ENCODE measurements around the gene GRAMD1A.
A peak's percentile ranks its signal among the peaks of the same experiment; 100 is the strongest.

Gene GRAMD1A

GRCh38 chr19:35048911-35049411 lies 48.8 kb downstream of the GRAMD1A start:
- no peaks in the 10 kb centered on the region for H3K36me3 ChIP-seq (ENCODE audit: control insufficient read depth in 2 of 2, insufficient read depth in 1 of 2, low read length in 2 of 2)
- POLR2A ChIA-PET: no interaction called here
- no peaks in the 10 kb centered on the region for H3K9me3 ChIP-seq (ENCODE audit: control insufficient read depth, insufficient read depth, low read depth, low read length)
- CTCF ChIA-PET: interaction anchor here (0.6 to 9.6 kb wide), 15 partner anchors 7 to 253 kb away, joined by 3 to 193 read pairs (median 5); partner anchors contain the start of genes FXYD1 and LGI4
- peaks cover 6% of the 10 kb centered on the region; the same call in 1 of the 2 replicates for H3K4me1 ChIP-seq (ENCODE audit: control insufficient read depth, insufficient read depth, low read length)
- no peak overlapping the region for H3K27ac ChIP-seq (ENCODE audit: extremely low read depth, low read depth, low read length)
- no peak overlapping the region for H3K4me3 ChIP-seq (ENCODE audit: low read depth, low read length)
- TF ChIP-seq GLI4 (tag by site-specific recombination; IDR thresholded peaks at IDR 0.05) (no peak), GLIS2 (tag by site-specific recombination; IDR thresholded peaks at IDR 0.05) (peak; percentile 54; the same call in 1 of the 2 replicates), ZNF2 (tag by site-specific recombination; IDR thresholded peaks at IDR 0.05) (no peak), ZBTB10 (tag by site-specific recombination; IDR thresholded peaks at IDR 0.05) (no peak), ZIC2 (tag by site-specific recombination; IDR thresholded peaks at IDR 0.05) (peak; percentile 99), ZBTB1 (tag by site-specific recombination; IDR thresholded peaks at IDR 0.05) (no peak), ZBTB48 (tag by site-specific recombination; IDR thresholded peaks at IDR 0.05) (0 out of 2 replicates have a peak, but pooled peaks have one; percentile 10), ZBTB17 (tag by site-specific recombination; IDR thresholded peaks at IDR 0.05) (no peak), ZNF292 (tag by site-specific recombination; IDR thresholded peaks at IDR 0.05; ENCODE audit: borderline replicate concordance, low read depth) (no peak), OSR2 (tag by site-specific recombination; IDR thresholded peaks at IDR 0.05) (no peak), PRDM10 (tag by site-specific recombination; IDR thresholded peaks at IDR 0.05) (peak; percentile 76), ZNF335 (tag by site-specific recombination; conservative IDR thresholded peaks at IDR 0.05) (no peak), ZNF776 (tag by site-specific recombination; IDR thresholded peaks at IDR 0.05; ENCODE audit: borderline replicate concordance) (no peak), ZNF600 (tag by site-specific recombination; IDR thresholded peaks at IDR 0.05) (no peak), ZNF555 (tag by site-specific recombination; conservative IDR thresholded peaks at IDR 0.05) (no peak), ZNF560 (tag by site-specific recombination; IDR thresholded peaks at IDR 0.05; ENCODE audit: borderline replicate concordance) (no peak), BCL6B (tag by site-specific recombination; IDR thresholded peaks at IDR 0.05) (no peak), ZNF341 (tag by site-specific recombination; IDR thresholded peaks at IDR 0.05; ENCODE audit: low read depth) (0 out of 2 replicates have a peak, but pooled peaks have one; percentile 21), ZNF76 (tag by site-specific recombination; IDR thresholded peaks at IDR 0.05; ENCODE audit: borderline replicate concordance, low read depth) (no peak), ZNF707 (tag by site-specific recombination; IDR thresholded peaks at IDR 0.05) (no peak), ZNF423 (tag by site-specific recombination; IDR thresholded peaks at IDR 0.05) (peak; percentile 13; the same call in 1 of the 2 replicates), BCL11B (tag by site-specific recombination; IDR thresholded peaks at IDR 0.05; ENCODE audit: low read depth) (no peak), KLF1 (tag by site-specific recombination; IDR thresholded peaks at IDR 0.05) (no peak), ZNF48 (tag by site-specific recombination; IDR thresholded peaks at IDR 0.05) (no peak)
- TF ChIP-seq, protein P1, sequence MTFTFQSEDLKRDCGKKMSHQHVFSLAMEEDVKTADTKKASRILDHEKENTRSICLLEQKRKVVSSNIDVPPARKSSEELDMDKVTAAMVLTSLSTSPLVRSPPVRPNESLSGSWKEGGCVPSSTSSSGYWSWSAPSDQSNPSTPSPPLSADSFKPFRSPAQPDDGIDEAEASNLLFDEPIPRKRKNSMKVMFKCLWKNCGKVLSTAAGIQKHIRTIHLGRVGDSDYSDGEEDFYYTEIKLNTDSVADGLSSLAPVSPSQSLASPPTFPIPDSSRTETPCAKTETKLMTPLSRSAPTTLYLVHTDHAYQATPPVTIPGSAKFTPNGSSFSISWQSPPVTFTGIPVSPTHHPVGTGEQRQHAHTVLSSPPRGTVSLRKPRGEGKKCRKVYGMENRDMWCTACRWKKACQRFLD (tag by site-specific recombination; IDR thresholded peaks at IDR 0.05): no peak
- TF ChIP-seq, protein P2, sequence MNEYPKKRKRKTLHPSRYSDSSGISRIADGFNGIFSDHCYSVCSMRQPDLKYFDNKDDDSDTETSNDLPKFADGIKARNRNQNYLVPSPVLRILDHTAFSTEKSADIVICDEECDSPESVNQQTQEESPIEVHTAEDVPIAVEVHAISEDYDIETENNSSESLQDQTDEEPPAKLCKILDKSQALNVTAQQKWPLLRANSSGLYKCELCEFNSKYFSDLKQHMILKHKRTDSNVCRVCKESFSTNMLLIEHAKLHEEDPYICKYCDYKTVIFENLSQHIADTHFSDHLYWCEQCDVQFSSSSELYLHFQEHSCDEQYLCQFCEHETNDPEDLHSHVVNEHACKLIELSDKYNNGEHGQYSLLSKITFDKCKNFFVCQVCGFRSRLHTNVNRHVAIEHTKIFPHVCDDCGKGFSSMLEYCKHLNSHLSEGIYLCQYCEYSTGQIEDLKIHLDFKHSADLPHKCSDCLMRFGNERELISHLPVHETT (tag by site-specific recombination; IDR thresholded peaks at IDR 0.05): no peak
